MCF 10A (cell line): Measurements from ENCODE around the gene MACC1. TPM values are rescaled to one million over a fixed set of nuclear protein-coding genes. Genes with fewer than 3 reads are reported as not detected.

Experiments
- BruUV-seq: library from RNA; stranded (reverse); fragments of 400-500 nt; replicated peaks from 2 replicates; lab custom pipeline; 2021; lab: Mats Ljungman, UMichigan
- CTCF ChIA-PET: fragments of 300-600 bp; sonication (Branson Sonifier 250); formaldehyde crosslinking; extraction: SDS; loops from one replicate; lab custom pipeline; 2021; ENCODE audit warnings: antibody characterized with exemption, inconsistent platforms; lab: Yijun Ruan, JAX
- POLR2A ChIA-PET: fragments of 300-600, 350-650 bp; sonication (Branson Sonifier 250); formaldehyde crosslinking; extraction: SDS; loops from one replicate; lab custom pipeline; 2020; ENCODE audit warnings: antibody characterized with exemption, inconsistent platforms; lab: Yijun Ruan, JAX
- DNase-seq: peaks from one replicate; pipeline ENCODE4 v3.0.0-alpha.2; 2018; ENCODE audit not compliant: unreplicated experiment
- H3K27ac Mint-ChIP-seq: one replicate; pipeline ENCODE4 v1.8.0; 2022; ENCODE audit warnings: mild to moderate bottlenecking, low read depth, mixed read lengths; ENCODE audit not compliant: unreplicated experiment
- H3K27me3 Mint-ChIP-seq: one replicate; pipeline ENCODE4 v1.8.0; 2022; ENCODE audit warnings: mixed read lengths; ENCODE audit not compliant: insufficient read depth, unreplicated experiment
- H3K36me3 Mint-ChIP-seq: one replicate; pipeline ENCODE4 v1.8.0; 2022; ENCODE audit warnings: mild to moderate bottlenecking, moderate library complexity, mixed read lengths; ENCODE audit not compliant: insufficient read depth, unreplicated experiment
- H3K4me1 Mint-ChIP-seq: one replicate; pipeline ENCODE4 v1.8.0; 2022; ENCODE audit warnings: mixed read lengths; ENCODE audit not compliant: insufficient read depth, unreplicated experiment
- H3K4me3 Mint-ChIP-seq: one replicate; pipeline ENCODE4 v1.8.0; 2022; ENCODE audit warnings: mild to moderate bottlenecking, moderate library complexity, mixed read lengths; ENCODE audit not compliant: unreplicated experiment
- H3K9me3 Mint-ChIP-seq: one replicate; pipeline ENCODE4 v1.8.0; 2022; ENCODE audit warnings: mixed read lengths; ENCODE audit not compliant: unreplicated experiment
- CTCF ChIP-seq: fragments of 200-600 bp; IDR thresholded peaks from one replicate; pipeline ENCODE4 v1.8.0; 2022; ENCODE audit warnings: antibody characterized with exemption, mild to moderate bottlenecking; ENCODE audit not compliant: unreplicated experiment
- intact Hi-C: fragments of 100-400 bp; cut with micrococcal nuclease; formaldehyde crosslinking; loops from 2 replicates; pipeline ENCODE4 v1.14.1; 2022
- total RNA-seq: library from RNA; stranded (reverse); gene quantifications from 2 replicates; pipeline ENCODE4 v1.2.3, GENCODE V29; 2022

The MACC1 gene
- total RNA-seq, 1 experiment from 2014 or later: 0.14 TPM

DNA sequence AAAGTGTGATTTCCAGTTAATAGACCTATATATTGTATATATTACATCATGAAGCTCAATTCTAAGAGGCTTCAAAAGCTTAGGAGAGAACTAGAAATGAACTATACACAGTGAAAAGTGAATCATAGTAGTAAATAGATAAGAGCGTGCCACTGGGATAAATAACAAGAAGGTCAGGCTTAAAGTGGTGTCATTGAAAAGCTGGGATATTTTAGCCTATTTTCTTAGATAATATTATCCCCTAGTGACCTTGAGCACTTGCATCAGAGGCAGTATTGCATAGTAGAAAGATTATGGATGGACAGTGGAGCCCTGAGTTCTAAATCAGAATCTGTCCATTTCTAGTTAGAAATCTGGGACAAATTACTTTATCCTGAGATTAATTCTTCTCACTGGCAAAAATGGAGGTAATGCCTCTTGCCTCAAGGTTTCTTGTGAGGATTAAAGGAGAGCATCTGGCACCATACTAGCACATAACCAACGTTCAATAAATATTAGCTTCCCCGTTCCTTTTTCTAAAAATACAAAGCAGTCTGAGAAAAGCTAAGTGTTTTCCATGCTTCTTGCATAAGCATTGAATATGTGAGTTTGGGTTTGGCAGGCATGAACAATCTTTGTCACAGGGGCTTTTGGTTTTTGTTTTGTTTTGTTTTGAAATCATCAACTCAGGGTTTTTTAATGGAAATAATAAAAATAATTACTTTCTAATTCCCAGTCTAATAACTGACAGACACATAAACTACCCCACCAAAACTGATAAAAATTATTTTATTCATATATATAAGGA, 27.3 kb upstream of the MACC1 start:
- no peaks in the 10 kb centered on the region for H3K9me3 Mint-ChIP-seq
- intact Hi-C loops: no loop called here
- H3K27ac Mint-ChIP-seq: no peak overlapping the region
- no peaks in the 10 kb centered on the region for H3K36me3 Mint-ChIP-seq
- no peak for TF ChIP-seq CTCF
- CTCF ChIA-PET: interaction anchor here (0.9 kb wide), 1 partner anchor 534 kb away, joined by 3 read pairs; no protein-coding TSS in a partner anchor
- BruUV-seq: no TSS peak
- H3K4me1 Mint-ChIP-seq: peaks cover 17% of the 10 kb centered on the region
- H3K27me3 Mint-ChIP-seq: no peaks in the 10 kb centered on the region
- DNase-seq: no peak
- no peak overlapping the region for H3K4me3 Mint-ChIP-seq
- POLR2A ChIA-PET: interaction anchor here (0.6 kb wide), 1 partner anchor 535 kb away, joined by 3 read pairs; no protein-coding TSS in a partner anchor

- peak overlapping the region; percentile 57 for H3K27ac Mint-ChIP-seq
- intact Hi-C loops: no loop called here
- ChIA-PET POLR2A (interaction anchor here (0.7 kb wide), 1 partner anchor 513 kb away, joined by 4 read pairs; no protein-coding TSS in a partner anchor), CTCF (interaction anchor here (0.6 kb wide), 2 partner anchors 10 to 70 kb away, joined by 3 read pairs; no protein-coding TSS in a partner anchor)
- H3K36me3 Mint-ChIP-seq: no peaks in the 10 kb centered on the region
- no peak for TF ChIP-seq CTCF
- peaks cover 19% of the 10 kb centered on the region for H3K4me1 Mint-ChIP-seq
- no peak overlapping the region for H3K4me3 Mint-ChIP-seq
- H3K27me3 Mint-ChIP-seq: no peaks in the 10 kb centered on the region
- no peak for DNase-seq
- H3K9me3 Mint-ChIP-seq: no peaks in the 10 kb centered on the region
- no TSS peak for BruUV-seq
Observed at GRCh38 chr7:20241911-20242261, 24.7 kb upstream of the MACC1 start.

DNA sequence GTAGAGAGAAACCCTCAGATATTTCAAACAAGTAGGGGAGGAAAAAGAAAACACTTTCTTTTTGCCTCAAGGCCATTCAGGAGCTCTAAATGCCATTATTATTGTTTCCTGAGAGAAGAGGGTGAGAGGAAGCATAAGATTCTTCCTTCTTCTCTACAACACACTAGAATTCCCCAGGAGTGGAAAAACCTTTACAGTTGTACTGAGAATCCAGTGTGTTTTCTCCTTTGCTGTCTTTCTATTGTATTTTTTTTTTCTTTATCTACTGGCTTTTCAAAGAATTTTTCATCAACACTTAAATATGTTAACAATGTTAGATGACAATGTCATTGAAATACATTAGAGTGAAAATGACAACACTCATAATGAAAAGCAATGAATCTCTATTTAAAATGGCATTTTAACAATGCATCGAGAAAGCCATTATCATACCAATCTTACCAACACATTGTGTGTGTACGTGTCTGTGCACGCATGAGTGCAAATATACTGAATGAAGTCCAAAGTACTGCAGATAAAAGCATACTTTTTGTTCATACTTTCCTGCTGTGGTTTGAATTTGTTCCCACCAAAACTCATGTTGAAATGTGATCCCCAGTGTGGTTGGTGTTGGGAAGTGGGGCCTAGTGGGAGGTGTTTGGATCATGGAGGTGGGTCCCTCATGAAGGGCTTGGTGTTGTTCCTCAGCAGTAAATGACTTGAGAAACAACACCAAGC, 24.2 kb upstream of the MACC1 start:
- CTCF ChIA-PET: interaction anchor here (0.6 kb wide), 1 partner anchor 31 kb away, joined by 3 read pairs; no protein-coding TSS in a partner anchor
- DNase-seq: peak; percentile 71
- Mint-ChIP-seq H3K27ac (peak overlapping the region; percentile 57), H3K27me3 (no peaks in the 10 kb centered on the region), H3K4me3 (no peak overlapping the region), H3K36me3 (no peaks in the 10 kb centered on the region), H3K4me1 (peaks cover 24% of the 10 kb centered on the region), H3K9me3 (no peaks in the 10 kb centered on the region)
- POLR2A ChIA-PET: interaction anchor here (0.7 kb wide), 2 partner anchors 512 to 1028 kb away, joined by 3 to 4 read pairs; no protein-coding TSS in a partner anchor
- intact Hi-C loops: no loop called here
- no TSS peak for BruUV-seq
- no peak for TF ChIP-seq CTCF
